ENCODE data around the gene IGF2BP2.

The IGF2BP2 gene

GRCh38 chr3:185767002-185767688 is 57.7 kb downstream of the IGF2BP2 start:
- no peak for DNase-seq (ENCODE audit: low spot score)

- no peak for DNase-seq (ENCODE audit: low spot score)
Observed at GRCh38 chr3:185766329-185767001, 58.4 kb downstream of the IGF2BP2 start.

- DNase-seq (ENCODE audit: low spot score), result no peak
Observed at GRCh38 chr3:185764980-185765370, 59.9 kb downstream of the IGF2BP2 start.

GRCh38 chr3:185764163-185764979 is 60.5 kb downstream of the IGF2BP2 start:
- no peak for DNase-seq (ENCODE audit: low spot score)

- DNase-seq (ENCODE audit: low spot score), result no peak
Observed at GRCh38 chr3:185763347-185764005, 61.4 kb downstream of the IGF2BP2 start.

- DNase-seq (ENCODE audit: low spot score), result no peak
Observed at GRCh38 chr3:185760550-185760949, 64.3 kb downstream of the IGF2BP2 start.

- DNase-seq (ENCODE audit: low spot score), result no peak
Observed at GRCh38 chr3:185760088-185760487, 64.8 kb downstream of the IGF2BP2 start.

GRCh38 chr3:185759512-185759911 is 65.3 kb downstream of the IGF2BP2 start:
- no peak for DNase-seq (ENCODE audit: low spot score)

GRCh38 chr3:185758912-185759311 is 65.9 kb downstream of the IGF2BP2 start:
- DNase-seq (ENCODE audit: low spot score), result no peak

GRCh38 chr3:185757176-185757575 is 67.7 kb downstream of the IGF2BP2 start:
- DNase-seq (ENCODE audit: low spot score), result no peak

GRCh38 chr3:185756477-185756876 is 68.4 kb downstream of the IGF2BP2 start:
- no peak for DNase-seq (ENCODE audit: low spot score)

GRCh38 chr3:185754920-185755319 is 69.9 kb downstream of the IGF2BP2 start:
- DNase-seq (ENCODE audit: low spot score), result no peak

- no peak for DNase-seq (ENCODE audit: low spot score)
Observed at GRCh38 chr3:185753354-185753753, 71.5 kb downstream of the IGF2BP2 start.

GRCh38 chr3:185750702-185751101 is 74.1 kb downstream of the IGF2BP2 start:
- DNase-seq (ENCODE audit: low spot score), result no peak

GRCh38 chr3:185750015-185750414 is 74.8 kb downstream of the IGF2BP2 start:
- DNase-seq (ENCODE audit: low spot score), result no peak

- DNase-seq (ENCODE audit: low spot score), result no peak
Observed at GRCh38 chr3:185746470-185746869, 78.4 kb downstream of the IGF2BP2 start.

GRCh38 chr3:185744997-185745843 is 79.6 kb downstream of the IGF2BP2 start:
- no peak for DNase-seq (ENCODE audit: low spot score)

GRCh38 chr3:185741586-185741985 is 83.3 kb downstream of the IGF2BP2 start:
- DNase-seq (ENCODE audit: low spot score), result no peak

GRCh38 chr3:185740133-185740532 is 84.7 kb downstream of the IGF2BP2 start:
- DNase-seq (ENCODE audit: low spot score), result no peak

- no peak for DNase-seq (ENCODE audit: low spot score)
Observed at GRCh38 chr3:185739264-185739701, 85.6 kb downstream of the IGF2BP2 start.

Data from SK-N-DZ (cell line).